ENCODE data around the gene FAM117B.

GRCh38 chr2:202682274-202682673 is 47.5 kb downstream of the FAM117B start:
- TF ChIP-seq MYC (IDR thresholded peaks at IDR 0.05; ENCODE audit: low read depth, low read length) (no peak), CTCF (IDR thresholded peaks at IDR 0.05; ENCODE audit: low read depth, low read length) (no peak), POLR2A (IDR thresholded peaks at IDR 0.05; ENCODE audit: extremely low read depth, insufficient read length) (no peak)
